Gastrocnemius medialis (tissue), 4 donors: ENCODE results near the gene FMN2.

ENCODE experiments used
- POLR2A ChIP-seq, 2 donors: fragments of 450-650 bp; IDR thresholded peaks; one replicate each; pipeline ENCODE4 v1.6.1; 2017; ENCODE audit warnings: antibody characterized with exemption in 2 of 2, mild to moderate bottlenecking in 2 of 2, moderate library complexity in 2 of 2
- TF ChIP-seq, protein P1 (sequence below), 5 experiments: fragments of 450-650 bp in 3 of 5; fragments of 200-600 bp in 2 of 5; sonication (generic) in 2 of 5; IDR thresholded peaks in 4 of 5; conservative IDR thresholded peaks in 1 of 5; 1 replicate in 4 of 5; 2 replicates in 1 of 5; pipeline ENCODE4 v1.5.1; 2016 to 2019; ENCODE audit warnings: antibody characterized with exemption in 5 of 5, mild to moderate bottlenecking in 3 of 5, moderate library complexity in 3 of 5

DNA sequence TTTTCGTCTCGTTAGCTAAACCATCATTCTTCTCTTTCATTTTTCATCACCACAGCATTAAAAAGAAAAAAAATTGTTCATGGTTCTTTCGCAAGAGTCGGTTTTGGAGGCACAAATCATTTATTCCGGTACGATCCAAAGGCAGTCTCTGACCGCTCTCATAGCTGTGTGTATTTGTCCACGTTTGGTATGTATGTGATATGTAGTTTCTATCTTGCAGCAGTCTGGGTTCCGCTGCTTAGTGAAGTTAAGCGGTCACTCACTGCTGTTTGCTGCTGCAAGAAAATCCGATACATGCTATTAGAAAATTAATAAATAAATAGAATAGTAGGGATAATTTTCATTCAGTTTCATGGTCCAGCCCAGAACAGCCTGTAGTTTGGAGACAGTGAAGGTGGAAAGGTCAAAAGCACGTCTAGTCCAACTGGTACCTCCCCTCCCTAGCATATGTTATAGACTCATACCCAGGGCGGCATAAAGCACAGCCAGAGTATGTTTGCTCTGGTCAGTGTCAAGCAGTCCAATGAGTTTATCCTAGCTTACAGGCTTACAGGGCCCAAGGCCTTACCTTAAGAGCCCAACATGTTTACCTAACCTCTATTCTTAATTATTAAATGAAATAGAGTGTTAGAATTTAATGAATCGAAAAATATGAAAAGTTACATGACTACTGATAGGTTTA is 2.5 kb downstream of the FMN2 start:
- TF ChIP-seq, protein P1, sequence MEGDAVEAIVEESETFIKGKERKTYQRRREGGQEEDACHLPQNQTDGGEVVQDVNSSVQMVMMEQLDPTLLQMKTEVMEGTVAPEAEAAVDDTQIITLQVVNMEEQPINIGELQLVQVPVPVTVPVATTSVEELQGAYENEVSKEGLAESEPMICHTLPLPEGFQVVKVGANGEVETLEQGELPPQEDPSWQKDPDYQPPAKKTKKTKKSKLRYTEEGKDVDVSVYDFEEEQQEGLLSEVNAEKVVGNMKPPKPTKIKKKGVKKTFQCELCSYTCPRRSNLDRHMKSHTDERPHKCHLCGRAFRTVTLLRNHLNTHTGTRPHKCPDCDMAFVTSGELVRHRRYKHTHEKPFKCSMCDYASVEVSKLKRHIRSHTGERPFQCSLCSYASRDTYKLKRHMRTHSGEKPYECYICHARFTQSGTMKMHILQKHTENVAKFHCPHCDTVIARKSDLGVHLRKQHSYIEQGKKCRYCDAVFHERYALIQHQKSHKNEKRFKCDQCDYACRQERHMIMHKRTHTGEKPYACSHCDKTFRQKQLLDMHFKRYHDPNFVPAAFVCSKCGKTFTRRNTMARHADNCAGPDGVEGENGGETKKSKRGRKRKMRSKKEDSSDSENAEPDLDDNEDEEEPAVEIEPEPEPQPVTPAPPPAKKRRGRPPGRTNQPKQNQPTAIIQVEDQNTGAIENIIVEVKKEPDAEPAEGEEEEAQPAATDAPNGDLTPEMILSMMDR (IDR thresholded peaks at IDR 0.05 in 4 of 5, conservative IDR thresholded peaks at IDR 0.05 in 1 of 5): no peak
- no peak for TF ChIP-seq POLR2A (IDR thresholded peaks at IDR 0.05)
